GM12891 (cell line): ENCODE results near the gene RIMS3.

ENCODE experiments used
- DNase-seq: peaks from one replicate; pipeline ENCODE4 v3.0.0; 2011; ENCODE audit warnings: low spot score; ENCODE audit not compliant: insufficient read length
- FAIRE-seq: peaks from 2 replicates; lab custom pipeline; 2011; peaks lifted over from hg19 to GRCh38; lab: Jason Lieb, UNC
- PAX5 ChIP-seq: IDR thresholded peaks from 2 replicates; pipeline ENCODE4 v1.6.1; 2011; ENCODE audit warnings: low read length, moderate library complexity, mild to moderate bottlenecking; ENCODE audit not compliant: insufficient read depth, severe bottlenecking
- POLR2A ChIP-seq: IDR thresholded peaks from 2 replicates; pipeline ENCODE4 v1.6.1; 2011; ENCODE audit warnings: low read depth, low read length, control low read depth
- POLR2AphosphoS5 ChIP-seq: IDR thresholded peaks from 2 replicates; pipeline ENCODE4 v1.6.1; 2011; ENCODE audit warnings: low read depth, low read length, control low read depth
- POU2F2 ChIP-seq: IDR thresholded peaks from 2 replicates; pipeline ENCODE4 v1.6.1; 2011; ENCODE audit warnings: low read depth, mild to moderate bottlenecking, control low read depth, low read length, moderate library complexity
- SPI1 ChIP-seq: IDR thresholded peaks from 2 replicates; pipeline ENCODE4 v1.6.1; 2011; ENCODE audit warnings: low read depth, low read length, control low read depth
- TAF1 ChIP-seq: IDR thresholded peaks from 2 replicates; pipeline ENCODE4 v1.6.1; 2011; ENCODE audit warnings: low read depth, low read length, control low read depth

Gene RIMS3

DNA sequence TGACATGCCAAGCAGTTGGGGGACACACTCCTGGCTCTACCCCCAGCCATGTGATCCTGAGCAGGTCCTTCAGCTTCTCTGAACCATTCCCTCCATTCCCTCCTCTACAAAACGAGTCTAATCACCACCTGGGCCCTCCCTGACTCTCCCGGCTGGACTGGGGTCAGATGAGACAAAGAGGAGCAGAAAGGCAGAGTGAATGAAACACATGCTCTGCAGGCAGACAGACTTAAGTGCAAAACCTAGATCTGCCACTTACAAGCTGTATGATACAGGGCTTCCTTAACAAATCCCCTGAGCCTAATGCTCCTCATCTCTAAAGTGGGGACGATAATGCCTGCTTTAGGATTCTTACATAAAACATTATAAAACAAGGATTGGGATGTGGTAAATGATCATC lies 17.3 kb downstream of the RIMS3 start:
- TF ChIP-seq TAF1 (no peak), PAX5 (no peak), POLR2AphosphoS5 (no peak), SPI1 (no peak), POU2F2 (no peak), POLR2A (no peak)
- no peak for FAIRE-seq
- no peak for DNase-seq

DNA sequence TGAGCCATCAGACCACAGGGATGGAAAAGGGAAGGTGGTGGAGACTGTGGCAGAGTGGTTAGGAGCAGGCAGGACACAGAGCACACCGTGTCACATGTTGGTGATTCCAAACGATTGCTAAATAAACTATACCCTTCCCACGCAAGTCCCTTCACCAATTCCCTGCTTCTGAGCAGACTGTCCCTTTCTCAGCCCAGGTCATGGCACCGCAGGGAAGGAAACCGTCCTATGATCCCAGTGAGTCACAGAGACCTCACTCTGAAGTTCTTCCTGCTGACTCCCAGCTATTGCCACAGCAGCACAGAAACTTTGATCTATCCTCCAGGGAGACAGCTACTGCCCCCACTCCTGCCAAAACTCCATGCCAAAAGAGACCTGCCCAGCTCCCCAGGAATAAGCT lies 19.2 kb downstream of the RIMS3 start:
- DNase-seq: no peak
- no peak for FAIRE-seq
- TF ChIP-seq SPI1 (no peak), POLR2AphosphoS5 (no peak), POU2F2 (no peak), PAX5 (no peak), POLR2A (no peak), TAF1 (no peak)

DNA sequence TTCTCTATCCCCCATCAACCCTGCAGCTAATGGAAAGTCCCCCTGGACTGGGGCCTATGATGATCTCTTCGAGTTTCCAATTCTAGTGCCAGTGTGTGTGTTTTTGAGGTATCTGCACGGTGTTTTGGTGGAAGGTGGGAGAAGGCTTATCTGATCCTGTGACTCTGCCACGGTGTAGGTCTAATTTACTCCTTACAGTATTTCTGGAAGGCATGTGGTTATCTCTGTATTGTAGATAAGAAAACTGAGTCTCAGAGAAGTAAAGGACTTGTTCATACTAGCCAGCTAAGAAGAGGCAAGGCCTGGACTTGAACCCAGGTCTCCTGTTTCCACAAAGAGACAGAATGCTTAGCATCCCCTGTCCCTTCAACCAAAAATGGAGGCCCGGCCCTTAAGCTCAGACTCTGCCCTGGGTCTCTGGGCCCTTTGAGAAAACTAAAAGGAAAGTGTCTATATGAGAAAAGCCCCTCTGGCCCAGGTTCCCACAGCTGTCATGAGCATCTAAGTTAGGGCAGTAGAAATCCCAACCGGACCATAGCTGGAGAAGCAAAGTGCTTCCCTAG lies 20.3 kb downstream of the RIMS3 start:
- DNase-seq: no peak
- FAIRE-seq: no peak
- no peak for TF ChIP-seq POLR2AphosphoS5
- TF ChIP-seq SPI1: no peak
- TF ChIP-seq POLR2A: no peak
- no peak for TF ChIP-seq PAX5
- no peak for TF ChIP-seq TAF1
- no peak for TF ChIP-seq POU2F2

DNA sequence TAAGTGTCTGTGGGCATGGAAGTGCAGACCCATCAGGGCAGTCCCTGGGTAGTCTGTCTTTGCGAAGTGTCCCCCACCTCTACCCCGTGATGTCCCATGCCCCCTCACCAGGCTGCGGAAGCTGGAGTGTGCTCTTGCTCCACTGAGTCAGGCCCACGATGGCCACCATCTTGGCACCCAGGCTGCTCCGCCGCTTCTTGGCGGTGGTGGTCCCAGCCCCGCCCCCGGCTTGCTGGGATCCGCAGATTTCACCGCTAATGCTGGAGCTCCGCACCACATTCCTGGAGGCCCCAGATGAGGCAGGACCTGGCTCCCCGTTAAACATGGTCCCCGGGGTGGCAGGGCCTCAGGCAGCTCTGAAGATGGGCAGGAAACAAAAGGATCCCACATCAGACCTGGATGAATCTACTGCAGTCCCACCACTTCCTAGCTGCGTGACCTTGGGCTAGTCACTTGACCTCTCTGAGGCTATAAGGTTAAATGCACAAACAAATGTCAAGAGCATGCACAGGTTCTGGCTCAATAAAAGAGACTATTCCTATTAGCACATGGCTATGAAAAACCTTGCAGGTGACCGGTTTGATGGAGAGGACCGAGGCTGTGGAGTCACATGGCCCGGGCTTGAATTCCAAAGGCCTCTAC lies 23.8 kb downstream of the RIMS3 start:
- DNase-seq (no peak), FAIRE-seq (no peak)
- TF ChIP-seq TAF1 (no peak), PAX5 (no peak), POU2F2 (no peak), POLR2AphosphoS5 (no peak)

DNA sequence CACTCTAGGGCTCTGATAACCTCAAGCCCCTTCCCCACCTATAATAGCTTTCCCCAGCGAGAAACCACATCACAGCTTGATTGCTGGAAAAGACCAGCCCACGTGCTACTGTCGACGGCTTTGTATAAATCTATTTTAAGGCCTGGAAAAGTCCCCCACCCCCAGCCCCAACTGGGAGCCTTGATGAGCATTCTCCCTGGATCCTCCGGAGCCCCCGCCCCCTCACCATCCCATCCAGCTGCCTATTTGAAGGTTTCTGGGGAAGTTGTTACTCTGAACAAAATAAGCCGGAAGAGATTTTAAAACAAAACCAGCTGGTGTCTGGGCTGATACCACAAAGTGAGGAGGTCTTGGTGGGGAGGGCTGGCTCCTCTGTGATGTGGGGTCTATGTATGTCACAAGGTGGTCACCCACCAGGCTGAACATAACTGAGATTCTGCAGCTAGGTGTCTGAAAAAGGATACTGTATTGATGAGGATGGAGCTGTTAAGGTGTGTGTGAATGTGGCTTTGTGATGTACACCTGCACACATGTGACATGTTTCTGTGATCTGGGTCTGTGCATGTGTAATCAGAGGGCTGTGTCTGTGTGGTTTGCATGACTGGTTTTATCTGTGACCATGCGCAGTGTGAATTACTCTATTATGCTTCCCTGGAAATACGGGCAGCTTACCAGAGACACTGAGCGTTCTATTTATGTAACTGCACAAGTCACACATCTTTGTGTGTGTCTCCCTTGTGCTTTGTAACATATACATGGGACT lies 25.0 kb downstream of the RIMS3 start:
- FAIRE-seq (no peak), DNase-seq (no peak)
- no peak for TF ChIP-seq POLR2AphosphoS5
- TF ChIP-seq TAF1: no peak
- TF ChIP-seq POU2F2: no peak
- no peak for TF ChIP-seq POLR2A
- no peak for TF ChIP-seq SPI1
- no peak for TF ChIP-seq PAX5

DNA sequence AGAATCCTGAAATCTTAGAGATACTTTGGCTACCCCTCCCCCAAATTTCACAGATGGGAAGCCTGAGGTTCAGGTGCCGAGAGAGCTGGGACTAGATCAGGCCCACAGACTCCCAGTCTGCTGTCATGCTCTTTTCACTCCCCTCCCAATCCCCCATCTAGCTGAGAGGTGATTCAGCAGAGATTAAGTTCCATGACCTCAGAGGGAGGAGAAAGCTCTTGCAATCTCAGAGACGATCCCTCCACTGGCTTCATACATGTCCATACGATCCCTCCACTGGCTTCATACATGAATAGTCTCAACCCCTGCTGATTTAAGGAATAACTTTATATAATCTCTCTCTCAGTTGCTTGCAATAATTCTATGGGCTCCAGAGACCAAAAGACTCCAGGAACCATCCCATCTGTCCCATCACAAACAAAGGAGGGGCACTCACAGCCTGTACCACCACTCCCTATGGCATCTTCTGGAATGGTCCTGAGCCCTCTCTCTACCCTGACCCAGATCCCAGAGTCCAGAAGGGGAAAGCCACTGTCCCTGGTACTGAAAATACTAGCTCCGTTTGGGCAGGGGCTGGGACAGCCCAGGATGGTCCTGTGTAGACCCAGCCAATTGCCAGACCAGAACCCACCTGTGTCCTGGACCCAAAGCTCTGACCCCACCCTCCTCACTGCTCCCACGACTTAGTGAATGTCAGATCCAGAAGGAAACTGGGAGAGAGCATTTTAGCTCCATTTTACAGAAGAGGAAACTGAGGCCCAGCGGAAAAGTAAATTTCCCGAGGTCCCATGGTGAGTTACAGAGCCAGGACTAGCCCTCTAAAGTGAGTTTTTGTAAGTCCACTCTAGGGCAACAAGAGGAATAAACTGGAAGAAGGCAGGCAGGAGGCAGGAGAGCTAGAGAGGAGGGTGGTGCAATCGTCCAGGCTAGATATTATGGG lies 27.1 kb downstream of the RIMS3 start:
- DNase-seq (no peak), FAIRE-seq (no peak)
- no peak for TF ChIP-seq TAF1
- no peak for TF ChIP-seq PAX5
- no peak for TF ChIP-seq POLR2AphosphoS5
- TF ChIP-seq SPI1: no peak
- TF ChIP-seq POU2F2: no peak
- TF ChIP-seq POLR2A: no peak

DNA sequence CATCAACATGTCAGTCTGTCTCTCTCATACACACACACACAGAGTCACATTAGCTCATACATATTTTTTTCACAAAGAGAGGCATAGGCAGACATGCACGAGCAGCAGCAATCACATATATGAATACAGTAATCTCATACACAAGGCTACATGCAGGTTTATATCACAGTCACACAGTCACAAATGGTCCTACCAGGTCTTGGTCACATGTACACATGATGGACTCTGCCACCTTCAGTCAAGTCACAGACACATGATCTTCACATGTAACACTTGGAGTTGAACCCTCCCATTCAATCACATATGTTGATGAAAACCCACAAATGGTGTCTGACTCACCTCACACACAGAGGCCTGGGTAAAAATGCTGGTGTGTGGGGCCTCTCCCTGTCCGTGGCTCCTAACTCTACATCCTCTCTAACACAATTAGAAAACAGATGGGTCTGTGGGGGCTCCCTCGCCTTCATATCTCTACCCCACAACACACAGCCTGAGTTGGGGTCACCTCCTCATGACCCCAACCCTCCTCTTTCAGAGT lies 27.9 kb downstream of the RIMS3 start:
- TF ChIP-seq SPI1: no peak
- FAIRE-seq: no peak
- no peak for DNase-seq

DNA sequence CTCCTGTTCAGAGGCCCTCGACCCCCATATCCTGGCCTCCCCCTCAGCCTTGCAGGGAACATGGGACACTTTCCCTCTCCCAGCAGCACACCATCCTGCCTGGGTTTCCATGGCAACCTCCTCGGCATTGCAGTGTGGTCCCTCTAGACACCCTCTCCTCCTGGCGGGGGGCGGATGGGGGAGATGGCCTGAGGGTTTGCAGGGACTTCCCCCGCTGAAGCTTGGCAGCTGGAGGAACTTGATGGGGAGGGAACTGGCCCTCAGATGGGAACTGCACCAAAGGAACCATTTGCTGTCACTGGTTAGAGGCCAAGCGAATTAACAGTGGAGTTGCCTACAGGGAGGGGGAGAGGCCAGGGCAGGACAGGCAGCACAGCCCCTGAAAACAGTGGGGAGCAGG lies 28.7 kb downstream of the RIMS3 start:
- no peak for FAIRE-seq
- TF ChIP-seq POLR2A: no peak
- no peak for TF ChIP-seq TAF1
- no peak for TF ChIP-seq POU2F2
- no peak for TF ChIP-seq POLR2AphosphoS5
- no peak for TF ChIP-seq PAX5
- no peak for DNase-seq

DNA sequence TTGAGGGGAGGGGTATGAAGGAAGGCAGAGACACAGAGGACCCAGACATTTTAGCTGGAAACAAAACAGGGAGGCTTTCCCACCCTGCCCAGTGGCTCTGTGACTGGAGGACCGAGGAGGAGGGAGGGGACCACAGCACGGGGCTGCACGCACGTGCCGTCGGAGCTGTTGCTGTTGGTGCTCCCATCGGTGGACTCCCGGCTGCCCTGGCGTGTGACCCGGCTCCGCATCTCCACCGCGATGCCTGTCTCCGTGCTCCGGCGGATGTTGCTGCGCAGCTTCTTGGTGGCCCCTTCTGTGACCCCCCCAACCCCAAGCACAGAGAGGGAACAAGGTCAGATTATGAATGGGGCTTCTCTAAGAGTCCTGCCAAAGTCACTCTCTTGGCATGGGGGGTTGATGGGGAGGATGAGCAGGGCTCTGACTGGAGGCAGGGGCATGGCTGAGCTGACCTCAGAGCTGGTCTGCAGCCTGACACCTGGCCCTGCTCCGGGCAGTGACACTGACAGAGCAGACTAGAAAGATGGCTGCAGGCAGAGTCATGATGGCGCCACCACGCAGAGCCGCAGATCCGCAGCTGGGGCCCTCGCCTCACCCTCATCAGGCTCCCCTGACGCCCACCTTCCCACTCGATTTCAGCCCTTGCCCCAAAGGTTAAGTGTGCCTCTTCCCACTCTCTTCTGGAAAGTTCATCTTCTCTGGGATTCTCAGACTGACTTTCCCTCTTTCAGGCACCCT lies 29.6 kb downstream of the RIMS3 start:
- DNase-seq (no peak), FAIRE-seq (no peak)
- no peak for TF ChIP-seq POLR2A
- no peak for TF ChIP-seq POLR2AphosphoS5
- no peak for TF ChIP-seq SPI1
- no peak for TF ChIP-seq POU2F2
- no peak for TF ChIP-seq PAX5
- TF ChIP-seq TAF1: no peak
